ENCODE results near the gene CYFIP1.

CYFIP1 gene

DNA sequence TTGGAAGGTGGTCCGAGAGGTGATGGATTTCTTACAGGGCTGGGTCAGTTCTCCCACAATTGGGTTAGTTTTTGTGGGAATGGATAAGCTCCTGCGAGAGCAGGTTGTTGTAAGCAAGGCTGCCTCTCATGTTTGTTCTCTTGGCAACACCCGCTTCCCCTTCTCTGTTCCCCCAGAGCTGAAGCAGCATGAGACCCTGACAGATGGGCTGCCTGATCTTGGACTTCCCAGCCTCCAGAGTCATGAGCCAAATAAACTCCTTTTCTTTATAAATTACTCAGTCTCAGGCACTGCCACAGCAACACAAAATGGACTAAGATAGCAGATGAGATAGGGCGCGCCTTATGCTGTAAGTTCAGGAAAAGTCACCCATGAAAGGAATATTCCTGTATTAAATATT lies 103.1 kb downstream of the CYFIP1 start:
- no peaks in the 10 kb centered on the region for H3K9me3 Mint-ChIP-seq
- H3K4me1 Mint-ChIP-seq (ENCODE audit: low read depth): no peaks in the 10 kb centered on the region
- no peak overlapping the region for H3K27ac Mint-ChIP-seq
- no peak for DNase-seq (ENCODE audit: low spot score)
- H3K27me3 Mint-ChIP-seq (ENCODE audit: low read depth): no peaks in the 10 kb centered on the region
- no peak overlapping the region for H3K4me3 Mint-ChIP-seq
- no peaks in the 10 kb centered on the region for H3K36me3 Mint-ChIP-seq (ENCODE audit: low read depth)

DNA sequence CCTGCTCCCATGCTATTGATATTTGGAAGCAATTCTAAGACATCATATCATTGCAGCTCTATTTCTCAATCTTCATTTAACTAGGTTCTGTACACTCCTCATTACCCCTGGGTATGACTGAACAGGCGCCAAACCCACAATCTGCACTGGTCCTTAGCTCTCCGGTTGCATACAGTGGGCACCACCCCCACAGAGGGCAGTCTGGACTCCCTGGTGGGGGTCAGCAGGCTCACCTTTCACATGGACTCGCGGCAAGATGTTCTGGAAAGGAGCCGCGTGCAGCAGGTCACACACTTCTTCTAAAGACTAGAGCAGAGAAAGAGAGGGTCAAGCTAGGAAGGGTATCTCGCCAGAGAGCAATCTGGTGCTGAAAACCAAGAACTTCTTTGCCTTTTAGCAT lies 105.2 kb downstream of the CYFIP1 start:
- H3K36me3 Mint-ChIP-seq (ENCODE audit: low read depth): peaks cover 5% of the 10 kb centered on the region
- H3K27ac Mint-ChIP-seq: no peak overlapping the region
- H3K27me3 Mint-ChIP-seq (ENCODE audit: low read depth): no peaks in the 10 kb centered on the region

DNA sequence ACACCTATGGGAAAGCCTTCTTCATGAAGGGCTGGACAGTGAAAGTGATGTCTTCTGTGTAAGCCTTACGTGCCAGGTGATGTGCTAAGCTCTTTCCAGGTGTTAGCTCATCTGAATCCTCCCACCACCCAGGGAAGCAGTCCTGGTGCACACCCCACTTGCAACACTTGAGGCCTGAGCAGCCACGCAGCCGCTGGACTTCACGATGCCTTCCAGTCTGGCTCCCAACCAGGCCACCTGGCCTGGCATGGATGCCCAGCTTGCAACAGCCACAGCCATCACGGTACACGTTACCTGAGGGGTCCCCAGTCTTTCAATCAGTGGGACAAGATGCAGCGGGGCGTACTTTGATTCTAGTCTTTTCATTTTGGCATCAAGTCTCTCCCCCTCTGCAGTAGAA lies 105.9 kb downstream of the CYFIP1 start:
- Mint-ChIP-seq H3K27ac (no peak overlapping the region), H3K9me3 (no peaks in the 10 kb centered on the region), H3K36me3 (ENCODE audit: low read depth) (peaks cover 7% of the 10 kb centered on the region), H3K4me1 (ENCODE audit: low read depth) (no peaks in the 10 kb centered on the region), H3K27me3 (ENCODE audit: low read depth) (no peaks in the 10 kb centered on the region), H3K4me3 (no peak overlapping the region)
- no peak for DNase-seq (ENCODE audit: low spot score)

More for the DNA sequence above, 105.2 kb downstream of the CYFIP1 start:
- DNase-seq (ENCODE audit: low spot score): no peak
- no peaks in the 10 kb centered on the region for H3K4me1 Mint-ChIP-seq (ENCODE audit: low read depth)
- H3K4me3 Mint-ChIP-seq: no peak overlapping the region
- H3K9me3 Mint-ChIP-seq: no peaks in the 10 kb centered on the region

DNA sequence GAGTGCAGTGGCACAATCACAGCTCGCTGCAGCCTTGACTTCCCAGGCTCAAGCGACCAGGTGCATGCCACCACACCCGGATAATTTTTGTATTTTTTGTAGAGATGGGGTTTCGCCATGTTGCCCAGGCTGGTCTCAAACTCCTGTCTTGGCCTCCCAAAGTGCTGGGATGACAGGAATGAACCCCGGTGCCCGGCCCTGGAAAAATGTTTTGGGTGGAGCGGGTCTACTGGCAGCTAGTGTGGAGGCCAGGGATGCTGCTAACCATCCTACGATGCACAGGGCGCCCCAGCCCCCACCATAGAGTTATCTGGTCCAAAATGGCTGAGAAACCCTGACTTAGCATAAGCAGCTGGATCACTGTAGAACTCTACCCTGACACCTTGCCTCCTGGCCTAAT lies 106.3 kb downstream of the CYFIP1 start:
- Mint-ChIP-seq H3K4me3 (no peak overlapping the region), H3K27ac (no peak overlapping the region), H3K36me3 (ENCODE audit: low read depth) (peaks cover 11% of the 10 kb centered on the region), H3K27me3 (ENCODE audit: low read depth) (no peaks in the 10 kb centered on the region), H3K9me3 (no peaks in the 10 kb centered on the region), H3K4me1 (ENCODE audit: low read depth) (no peaks in the 10 kb centered on the region)
- no peak for DNase-seq (ENCODE audit: low spot score)

DNA sequence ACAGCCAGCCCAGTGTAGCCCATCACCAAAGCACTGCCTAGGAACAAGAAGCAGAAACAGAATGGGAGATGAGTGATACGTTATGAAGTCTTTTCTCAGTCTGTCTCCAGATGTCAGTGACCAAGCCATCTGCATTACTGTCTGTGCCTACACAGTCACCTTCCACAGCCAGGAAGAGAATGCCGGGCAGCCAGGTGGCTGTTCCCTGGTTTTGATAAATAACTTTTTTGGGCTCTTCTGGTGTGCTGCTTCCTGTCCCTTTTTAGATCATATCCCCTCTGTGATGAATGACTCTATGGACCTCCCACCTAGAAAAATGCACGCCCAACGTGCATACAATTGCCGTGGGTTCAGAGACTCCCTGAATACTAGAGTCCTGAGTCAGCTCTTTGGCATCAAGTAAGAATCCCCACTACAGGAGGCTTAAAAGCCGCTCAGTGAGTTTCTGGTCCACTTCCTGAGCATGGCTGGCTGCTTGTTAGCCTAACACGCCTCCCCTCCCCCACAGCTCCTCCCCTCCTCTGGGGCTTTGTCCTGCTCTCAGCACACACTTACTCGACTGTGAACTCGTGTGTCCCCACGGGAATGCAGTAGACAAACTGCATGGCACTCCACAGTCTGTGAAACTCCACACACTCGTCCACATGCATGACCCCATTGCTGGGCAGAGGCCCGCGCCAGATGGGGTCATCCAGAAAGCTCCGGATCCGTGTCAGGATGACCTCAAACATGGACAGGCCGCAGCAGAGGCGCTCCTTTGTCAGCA lies 107.0 kb downstream of the CYFIP1 start:
- H3K4me3 Mint-ChIP-seq: no peak overlapping the region
- DNase-seq (ENCODE audit: low spot score): no peak
- no peaks in the 10 kb centered on the region for H3K9me3 Mint-ChIP-seq
- H3K36me3 Mint-ChIP-seq (ENCODE audit: low read depth): peaks cover 13% of the 10 kb centered on the region
- no peak overlapping the region for H3K27ac Mint-ChIP-seq
- H3K4me1 Mint-ChIP-seq (ENCODE audit: low read depth): no peaks in the 10 kb centered on the region
- no peaks in the 10 kb centered on the region for H3K27me3 Mint-ChIP-seq (ENCODE audit: low read depth)

DNA sequence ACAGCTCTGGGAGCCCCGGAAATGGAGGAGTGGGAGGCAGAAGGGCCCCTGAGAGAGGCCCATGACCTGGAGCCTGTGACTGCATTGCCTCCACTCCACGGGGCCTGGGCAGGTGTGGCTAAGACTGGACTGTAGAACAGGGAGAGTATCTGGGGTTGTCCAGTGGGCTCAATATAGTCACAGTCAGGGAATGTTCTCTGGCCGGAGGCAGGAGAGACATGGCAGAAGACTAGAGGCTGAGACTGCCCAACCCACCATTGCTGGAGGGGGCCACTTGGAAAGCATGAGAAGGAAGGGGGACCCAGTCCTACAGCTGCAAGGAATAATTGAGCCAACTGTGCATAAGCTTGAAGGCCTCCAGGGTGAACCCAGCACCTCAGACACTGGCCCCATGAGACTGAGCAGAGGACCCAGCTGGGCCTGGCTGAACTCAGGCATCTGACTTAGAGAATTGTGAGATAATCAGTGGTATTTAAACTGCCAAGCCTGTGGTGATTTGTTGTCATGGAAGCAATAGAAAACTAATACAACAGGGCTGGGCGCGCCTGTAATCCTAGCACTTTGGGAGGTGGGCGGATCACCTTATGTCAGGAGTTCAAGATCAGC lies 108.6 kb downstream of the CYFIP1 start:
- Mint-ChIP-seq H3K4me1 (ENCODE audit: low read depth) (no peaks in the 10 kb centered on the region), H3K27me3 (ENCODE audit: low read depth) (no peaks in the 10 kb centered on the region), H3K27ac (no peak overlapping the region), H3K36me3 (ENCODE audit: low read depth) (peaks cover 14% of the 10 kb centered on the region), H3K9me3 (no peaks in the 10 kb centered on the region), H3K4me3 (no peak overlapping the region)
- no peak for DNase-seq (ENCODE audit: low spot score)

DNA sequence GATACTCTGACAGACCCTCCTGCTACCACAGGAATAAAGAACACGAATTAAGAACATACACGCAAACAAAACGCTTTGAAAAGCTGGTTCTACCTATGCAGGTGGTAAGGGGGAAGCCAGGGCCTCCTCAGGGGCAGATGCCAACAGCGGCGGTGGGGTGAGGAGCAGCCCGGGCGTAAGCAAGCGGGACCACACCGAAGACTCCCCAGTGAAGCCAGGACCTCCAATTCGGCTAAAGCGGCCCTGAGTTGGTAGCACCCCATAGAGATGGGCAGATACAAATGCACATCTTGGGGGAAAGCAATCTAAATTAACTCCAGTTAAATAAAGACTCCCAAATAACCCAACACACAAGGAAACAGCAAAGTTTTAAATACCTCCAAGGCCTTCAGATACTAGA lies 109.3 kb downstream of the CYFIP1 start:
- Mint-ChIP-seq H3K36me3 (ENCODE audit: low read depth) (peaks cover 22% of the 10 kb centered on the region), H3K27ac (no peak overlapping the region), H3K9me3 (no peaks in the 10 kb centered on the region), H3K27me3 (ENCODE audit: low read depth) (no peaks in the 10 kb centered on the region), H3K4me3 (no peak overlapping the region), H3K4me1 (ENCODE audit: low read depth) (peaks cover under 1% of the 10 kb centered on the region)
- no peak for DNase-seq (ENCODE audit: low spot score)

DNA sequence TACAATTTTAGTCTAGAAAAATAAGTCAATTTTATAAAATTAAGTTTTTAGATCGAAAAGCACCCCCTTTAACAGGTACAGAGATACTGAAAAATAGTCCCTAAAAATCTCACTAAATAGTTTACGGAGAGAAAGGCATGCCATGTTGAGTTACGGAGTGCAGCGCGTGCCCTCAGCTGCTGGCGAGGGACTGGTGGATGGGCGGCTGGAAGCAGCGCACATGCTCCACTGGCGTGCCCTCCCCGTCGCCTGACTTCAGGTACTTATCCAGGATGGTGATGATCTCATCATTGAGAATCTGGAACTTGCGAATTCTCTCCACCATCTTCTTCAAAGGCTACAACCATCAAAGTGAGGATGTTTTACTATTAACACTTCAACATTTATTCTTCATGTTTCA lies 110.3 kb downstream of the CYFIP1 start:
- Mint-ChIP-seq H3K27ac (no peak overlapping the region), H3K36me3 (ENCODE audit: low read depth) (peaks cover 26% of the 10 kb centered on the region), H3K27me3 (ENCODE audit: low read depth) (no peaks in the 10 kb centered on the region), H3K4me3 (no peak overlapping the region), H3K4me1 (ENCODE audit: low read depth) (peaks cover 3% of the 10 kb centered on the region), H3K9me3 (no peaks in the 10 kb centered on the region)
- no peak for DNase-seq (ENCODE audit: low spot score)

DNA sequence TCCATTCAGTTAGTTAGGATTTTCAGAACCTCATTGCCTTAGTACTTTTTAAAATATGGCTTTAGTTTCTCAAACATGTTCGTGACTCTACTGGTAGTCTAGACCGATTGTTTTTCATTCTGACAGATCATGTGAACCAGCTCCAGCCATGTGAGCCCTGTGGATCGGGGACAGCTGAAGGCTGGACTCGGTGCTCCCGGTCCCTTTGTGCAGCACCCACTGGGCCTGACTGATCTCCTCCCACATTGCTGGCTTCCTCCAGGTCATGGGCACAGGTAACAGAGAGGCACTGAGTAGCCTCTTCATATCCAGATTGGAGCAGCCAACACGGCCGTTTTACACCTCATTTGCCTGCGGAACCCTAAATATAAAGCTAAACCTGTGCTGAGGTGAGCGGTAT lies 111.2 kb downstream of the CYFIP1 start:
- Mint-ChIP-seq H3K9me3 (no peaks in the 10 kb centered on the region), H3K4me3 (no peak overlapping the region), H3K27ac (no peak overlapping the region), H3K27me3 (ENCODE audit: low read depth) (no peaks in the 10 kb centered on the region), H3K36me3 (ENCODE audit: low read depth) (peaks cover 32% of the 10 kb centered on the region), H3K4me1 (ENCODE audit: low read depth) (peaks cover 3% of the 10 kb centered on the region)
- DNase-seq (ENCODE audit: low spot score): no peak

DNA sequence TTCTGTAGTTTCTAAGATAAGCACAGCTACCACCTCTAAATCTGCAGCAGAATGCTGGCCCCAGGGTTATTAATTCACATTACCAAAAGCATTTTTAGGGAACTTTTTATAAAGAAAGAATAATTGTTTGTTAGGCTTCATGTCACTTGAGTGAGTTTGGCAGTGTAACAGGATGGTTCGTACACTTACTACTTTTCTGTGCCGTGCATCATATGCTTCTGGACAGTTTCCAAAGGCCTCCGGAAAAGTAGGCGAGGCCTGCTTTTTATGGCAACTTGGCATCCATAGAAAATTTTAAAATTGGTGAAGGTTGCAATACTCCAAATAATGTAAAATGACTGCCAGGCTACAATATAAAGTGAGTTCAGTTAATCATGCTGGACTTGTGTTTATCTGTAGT lies 111.7 kb downstream of the CYFIP1 start:
- no peak for DNase-seq (ENCODE audit: low spot score)
- peaks cover 3% of the 10 kb centered on the region for H3K4me1 Mint-ChIP-seq (ENCODE audit: low read depth)
- no peak overlapping the region for H3K4me3 Mint-ChIP-seq
- H3K27me3 Mint-ChIP-seq (ENCODE audit: low read depth): no peaks in the 10 kb centered on the region
- no peaks in the 10 kb centered on the region for H3K9me3 Mint-ChIP-seq
- no peak overlapping the region for H3K27ac Mint-ChIP-seq
- peaks cover 36% of the 10 kb centered on the region for H3K36me3 Mint-ChIP-seq (ENCODE audit: low read depth)

DNA sequence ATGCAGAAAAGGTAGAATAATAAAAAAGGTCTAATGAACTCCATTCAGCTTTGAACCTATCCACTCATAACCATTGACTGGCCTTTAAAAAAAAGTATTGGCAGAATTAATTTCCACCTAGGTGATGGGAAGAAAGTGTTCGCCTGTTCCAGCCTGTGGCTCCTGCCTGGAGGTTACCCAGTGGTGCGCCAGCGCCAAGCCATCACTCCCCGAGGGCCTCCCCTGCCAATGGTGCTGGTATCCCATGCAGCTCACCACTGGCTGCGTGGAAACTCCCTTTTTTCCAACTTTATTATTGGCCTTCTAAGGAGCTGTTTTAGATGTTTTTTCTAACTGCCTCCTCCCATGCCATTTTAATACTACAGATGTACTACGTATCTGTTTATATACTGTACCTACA lies 112.3 kb downstream of the CYFIP1 start:
- Mint-ChIP-seq H3K27ac (no peak overlapping the region), H3K4me1 (ENCODE audit: low read depth) (peaks cover 3% of the 10 kb centered on the region), H3K27me3 (ENCODE audit: low read depth) (no peaks in the 10 kb centered on the region), H3K9me3 (no peaks in the 10 kb centered on the region), H3K36me3 (ENCODE audit: low read depth) (peaks cover 40% of the 10 kb centered on the region), H3K4me3 (no peak overlapping the region)
- no peak for DNase-seq (ENCODE audit: low spot score)

DNA sequence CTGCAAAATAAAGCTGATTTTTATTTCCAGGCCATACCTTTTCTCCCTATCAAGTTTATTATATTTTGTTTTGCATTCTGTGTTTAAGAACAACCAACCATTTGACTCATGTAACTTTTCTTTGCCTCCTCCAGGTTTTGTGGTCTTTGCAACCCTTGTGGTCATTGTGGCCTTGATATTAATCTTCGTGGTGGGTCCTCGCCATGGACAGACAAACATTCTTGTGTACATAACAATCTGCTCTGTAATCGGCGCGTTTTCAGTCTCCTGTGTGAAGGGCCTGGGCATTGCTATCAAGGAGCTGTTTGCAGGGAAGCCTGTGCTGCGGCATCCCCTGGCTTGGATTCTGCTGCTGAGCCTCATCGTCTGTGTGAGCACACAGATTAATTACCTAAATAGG lies 114.1 kb downstream of the CYFIP1 start:
- Mint-ChIP-seq H3K9me3 (no peaks in the 10 kb centered on the region), H3K4me1 (ENCODE audit: low read depth) (peaks cover 6% of the 10 kb centered on the region), H3K4me3 (no peak overlapping the region), H3K27ac (no peak overlapping the region), H3K36me3 (ENCODE audit: low read depth) (peaks cover 52% of the 10 kb centered on the region), H3K27me3 (ENCODE audit: low read depth) (no peaks in the 10 kb centered on the region)
- DNase-seq (ENCODE audit: low spot score): no peak

DNA sequence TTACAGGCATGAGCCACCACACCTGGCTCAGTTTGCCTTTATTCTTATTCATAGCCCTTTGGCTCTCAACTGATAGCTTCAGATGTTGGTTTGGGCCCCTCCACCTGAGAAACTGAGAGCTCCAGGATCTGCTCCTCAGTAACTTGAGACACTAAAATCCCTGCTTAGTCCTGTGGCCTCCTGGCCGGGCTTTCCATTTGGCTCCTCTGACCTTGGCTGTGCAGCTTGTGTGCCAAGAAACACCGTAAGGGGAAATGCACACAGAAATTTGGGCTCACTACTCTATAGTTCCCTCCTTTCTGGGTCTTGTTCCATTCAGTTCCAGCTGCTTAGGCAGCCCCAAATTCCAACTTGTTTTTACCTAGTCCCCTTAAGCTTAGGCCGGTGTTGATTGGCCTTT lies 116.8 kb downstream of the CYFIP1 start:
- Mint-ChIP-seq H3K36me3 (ENCODE audit: low read depth) (peaks cover 58% of the 10 kb centered on the region), H3K9me3 (no peaks in the 10 kb centered on the region), H3K27me3 (ENCODE audit: low read depth) (no peaks in the 10 kb centered on the region), H3K27ac (no peak overlapping the region), H3K4me1 (ENCODE audit: low read depth) (peaks cover 6% of the 10 kb centered on the region), H3K4me3 (no peak overlapping the region)
- no peak for DNase-seq (ENCODE audit: low spot score)

DNA sequence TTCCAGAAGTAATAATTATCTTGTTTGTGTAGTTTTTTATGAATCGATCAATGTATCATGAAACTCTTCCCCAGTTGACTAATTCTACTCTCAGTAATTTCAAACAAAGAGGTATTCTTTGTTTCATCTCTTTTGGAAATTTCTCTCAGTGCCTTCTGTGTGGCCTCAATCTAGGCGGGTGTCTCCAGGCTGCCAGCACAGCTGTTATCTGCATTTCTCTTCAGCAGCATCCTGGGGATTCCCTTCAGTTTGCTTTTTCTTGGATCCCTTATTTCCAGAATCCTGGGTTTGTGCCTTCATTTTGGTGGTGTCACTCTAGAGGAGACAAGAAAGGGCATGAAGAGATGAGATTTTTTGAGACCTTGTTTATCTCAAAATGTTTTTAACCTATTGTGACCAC lies 119.0 kb downstream of the CYFIP1 start:
- peaks cover 61% of the 10 kb centered on the region for H3K36me3 Mint-ChIP-seq (ENCODE audit: low read depth)
- no peaks in the 10 kb centered on the region for H3K27me3 Mint-ChIP-seq (ENCODE audit: low read depth)
- no peak overlapping the region for H3K27ac Mint-ChIP-seq
- H3K4me1 Mint-ChIP-seq (ENCODE audit: low read depth): peaks cover 6% of the 10 kb centered on the region
- H3K4me3 Mint-ChIP-seq: no peak overlapping the region
- H3K9me3 Mint-ChIP-seq: no peaks in the 10 kb centered on the region
- no peak for DNase-seq (ENCODE audit: low spot score)

DNA sequence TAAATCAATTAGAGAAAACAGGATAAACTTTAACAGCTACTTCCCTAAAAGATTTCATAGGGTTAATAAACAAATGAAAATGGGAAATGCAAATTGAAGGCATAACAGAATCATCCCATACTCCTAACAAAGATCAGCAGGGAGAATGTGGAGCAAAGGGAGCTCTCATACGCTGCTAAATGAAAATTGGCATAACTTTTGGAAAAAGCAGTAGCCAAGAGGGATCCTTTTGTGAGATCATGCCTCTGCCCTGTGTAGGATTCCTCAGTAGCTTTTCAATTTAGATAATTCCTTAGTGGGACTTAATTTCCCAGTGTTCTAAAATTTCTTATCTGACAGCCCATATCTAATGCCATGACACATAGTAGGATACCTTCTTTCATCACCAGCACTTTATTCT lies 123.5 kb downstream of the CYFIP1 start:
- DNase-seq (ENCODE audit: low spot score): no peak
- H3K27me3 Mint-ChIP-seq (ENCODE audit: low read depth): no peaks in the 10 kb centered on the region
- no peaks in the 10 kb centered on the region for H3K9me3 Mint-ChIP-seq
- H3K27ac Mint-ChIP-seq: no peak overlapping the region
- H3K36me3 Mint-ChIP-seq (ENCODE audit: low read depth): peaks cover 46% of the 10 kb centered on the region
- peaks cover 2% of the 10 kb centered on the region for H3K4me1 Mint-ChIP-seq (ENCODE audit: low read depth)
- H3K4me3 Mint-ChIP-seq: no peak overlapping the region

Data from T-helper 2 cell treated with Interferon-gamma antibody and Interleukin-4, amounts not matched to agents 5 μg/mL and 100 μg/mL, for 36 hours (primary cell).